ENCODE data around the gene CFAP97D2. TPM values are rescaled to one million over a fixed set of nuclear protein-coding genes. Genes with fewer than 3 reads are reported as not detected.

Gene CFAP97D2
- total and polyA plus RNA-seq, 10 donors, result 0.05 TPM; not detected in 9

DNA sequence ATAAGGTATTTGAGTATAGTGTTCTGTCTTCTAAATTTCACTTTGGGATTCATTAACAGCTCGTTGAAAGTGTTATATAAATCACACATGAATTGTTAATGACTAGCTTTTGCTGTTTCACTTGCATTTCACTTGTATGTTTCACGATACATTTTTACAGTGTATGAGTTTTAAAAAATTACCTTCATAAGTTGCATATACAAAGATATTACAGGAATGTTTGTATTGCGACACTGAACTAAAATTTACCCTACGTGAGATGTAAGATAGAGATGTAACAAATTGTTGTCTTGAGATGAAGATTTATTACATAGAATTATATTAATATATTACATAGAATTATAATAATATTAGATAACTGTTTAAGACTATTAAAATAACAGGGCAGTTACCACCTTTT lies 57.2 kb downstream of the CFAP97D2 start:
- no peaks in the 10 kb centered on the region for H3K9me3 ChIP-seq
- H3K4me1 ChIP-seq, result peaks cover 3 to 38% (median 24%) of the 10 kb centered on the region in 6 donors
- H3K27ac ChIP-seq, result no peak overlapping the region
- no peak for DNase-seq
- intact Hi-C loops (cut with DNase I; ENCODE audit: low total_unique reads), result no loop called here
- 76 to 85% (median 79%) methylated on average over 4 of the region's 4 CpGs for WGBS, 5 donors
- H3K27me3 ChIP-seq (replicated peaks in 1 of 7), result no peaks in the 10 kb centered on the region
- peaks cover 0 to 48% (median 46%) of the 10 kb centered on the region in 6 donors for H3K36me3 ChIP-seq
- TF ChIP-seq POLR2A (IDR thresholded peaks at IDR 0.05), result no peak
- TF ChIP-seq, protein P1, sequence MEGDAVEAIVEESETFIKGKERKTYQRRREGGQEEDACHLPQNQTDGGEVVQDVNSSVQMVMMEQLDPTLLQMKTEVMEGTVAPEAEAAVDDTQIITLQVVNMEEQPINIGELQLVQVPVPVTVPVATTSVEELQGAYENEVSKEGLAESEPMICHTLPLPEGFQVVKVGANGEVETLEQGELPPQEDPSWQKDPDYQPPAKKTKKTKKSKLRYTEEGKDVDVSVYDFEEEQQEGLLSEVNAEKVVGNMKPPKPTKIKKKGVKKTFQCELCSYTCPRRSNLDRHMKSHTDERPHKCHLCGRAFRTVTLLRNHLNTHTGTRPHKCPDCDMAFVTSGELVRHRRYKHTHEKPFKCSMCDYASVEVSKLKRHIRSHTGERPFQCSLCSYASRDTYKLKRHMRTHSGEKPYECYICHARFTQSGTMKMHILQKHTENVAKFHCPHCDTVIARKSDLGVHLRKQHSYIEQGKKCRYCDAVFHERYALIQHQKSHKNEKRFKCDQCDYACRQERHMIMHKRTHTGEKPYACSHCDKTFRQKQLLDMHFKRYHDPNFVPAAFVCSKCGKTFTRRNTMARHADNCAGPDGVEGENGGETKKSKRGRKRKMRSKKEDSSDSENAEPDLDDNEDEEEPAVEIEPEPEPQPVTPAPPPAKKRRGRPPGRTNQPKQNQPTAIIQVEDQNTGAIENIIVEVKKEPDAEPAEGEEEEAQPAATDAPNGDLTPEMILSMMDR (IDR thresholded peaks at IDR 0.05 in 8 of 11, conservative IDR thresholded peaks at IDR 0.05 in 3 of 11), result no peak
- no peak for TF ChIP-seq POLR2AphosphoS5 (IDR thresholded peaks at IDR 0.05)
- peak overlapping the region in 5 of 8 donors; percentile 85 to 96 (median 93) for H3K4me3 ChIP-seq

DNA sequence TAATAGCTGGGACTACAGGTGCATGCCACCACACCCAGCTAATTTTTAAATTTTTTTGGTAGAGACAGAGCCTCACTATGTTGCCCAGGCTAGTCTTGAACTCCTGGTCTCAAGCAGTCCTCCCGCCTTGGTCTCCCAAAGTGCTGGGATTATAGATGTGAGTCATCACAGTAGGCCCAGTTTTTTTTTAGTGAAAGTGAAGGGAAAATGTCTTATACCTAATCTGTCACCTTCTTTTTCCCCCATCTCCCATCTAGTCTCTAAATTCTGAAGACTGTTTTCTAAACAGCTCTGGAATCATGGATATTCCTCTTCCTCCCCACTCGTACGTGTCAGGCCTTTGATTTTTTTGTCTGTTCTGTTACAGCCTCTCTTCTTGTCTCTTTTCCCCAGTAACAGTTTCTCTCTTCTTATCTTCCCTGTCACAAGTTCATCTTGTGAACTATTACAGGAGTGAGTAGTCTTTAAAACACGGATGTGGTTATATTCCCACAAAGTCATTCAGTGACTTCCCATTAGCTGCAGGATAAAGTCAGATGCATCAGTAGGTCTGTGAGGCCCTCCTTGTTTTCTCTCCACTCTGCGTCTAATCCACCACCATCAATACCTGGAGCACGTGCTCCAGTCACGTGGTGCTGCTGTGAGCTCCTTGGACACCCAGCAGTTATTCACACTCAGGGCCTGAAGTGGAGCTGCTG lies 58.5 kb downstream of the CFAP97D2 start:
- no peak overlapping the region for H3K27ac ChIP-seq
- no peaks in the 10 kb centered on the region for H3K27me3 ChIP-seq (replicated peaks in 1 of 7)
- H3K36me3 ChIP-seq, result peaks cover 0 to 62% (median 59%) of the 10 kb centered on the region in 6 donors
- TF ChIP-seq, protein P1 (IDR thresholded peaks at IDR 0.05 in 8 of 11, conservative IDR thresholded peaks at IDR 0.05 in 3 of 11), result no peak
- TF ChIP-seq POLR2AphosphoS5 (IDR thresholded peaks at IDR 0.05), result no peak
- no peak for TF ChIP-seq POLR2A (IDR thresholded peaks at IDR 0.05)
- WGBS, 5 donors, result 78 to 96% (median 93%) methylated on average over 7 of the region's 7 CpGs
- no peak for DNase-seq
- peaks cover 3 to 38% (median 24%) of the 10 kb centered on the region in 6 donors for H3K4me1 ChIP-seq
- H3K9me3 ChIP-seq, result no peaks in the 10 kb centered on the region
- intact Hi-C loops (cut with DNase I; ENCODE audit: low total_unique reads), result no loop called here
- no peak overlapping the region for H3K4me3 ChIP-seq

DNA sequence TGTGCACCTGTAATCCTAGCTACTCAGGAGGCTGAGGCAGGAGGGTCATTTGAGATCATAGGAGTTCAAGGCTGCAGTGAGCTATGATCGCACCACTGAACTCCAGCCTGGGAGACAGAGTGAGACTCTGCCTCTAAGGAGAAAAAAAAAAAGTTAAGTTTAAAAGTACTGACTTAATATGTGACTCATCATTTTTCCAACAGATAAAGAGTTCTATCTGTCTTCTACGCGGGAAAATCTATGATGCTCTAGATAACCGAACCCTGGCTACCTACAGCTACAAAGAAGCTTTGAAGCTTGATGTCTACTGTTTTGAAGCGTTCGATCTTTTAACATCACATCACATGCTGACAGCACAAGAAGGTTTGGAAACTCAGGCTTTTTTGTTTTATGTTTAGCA lies 62.9 kb downstream of the CFAP97D2 start:
- no peak for TF ChIP-seq POLR2AphosphoS5 (IDR thresholded peaks at IDR 0.05)
- no peak for TF ChIP-seq POLR2A (IDR thresholded peaks at IDR 0.05)
- TF ChIP-seq, protein P1 (IDR thresholded peaks at IDR 0.05 in 8 of 11, conservative IDR thresholded peaks at IDR 0.05 in 3 of 11), result no peak
- Histone ChIP-seq H3K36me3 (peaks cover 13 to 100% (median 100%) of the 10 kb centered on the region in 6 donors), H3K27me3 (replicated peaks in 1 of 7) (no peaks in the 10 kb centered on the region), H3K4me1 (peaks cover 0 to 7% (median under 1%) of the 10 kb centered on the region in 6 donors), H3K9me3 (no peaks in the 10 kb centered on the region), H3K4me3 (no peak overlapping the region), H3K27ac (no peak overlapping the region)
- no peak for DNase-seq
- intact Hi-C loops (cut with DNase I; ENCODE audit: low total_unique reads), result no loop called here
- WGBS, 5 donors, result 92 to 96% (median 93%) methylated on average over 6 of the region's 6 CpGs

DNA sequence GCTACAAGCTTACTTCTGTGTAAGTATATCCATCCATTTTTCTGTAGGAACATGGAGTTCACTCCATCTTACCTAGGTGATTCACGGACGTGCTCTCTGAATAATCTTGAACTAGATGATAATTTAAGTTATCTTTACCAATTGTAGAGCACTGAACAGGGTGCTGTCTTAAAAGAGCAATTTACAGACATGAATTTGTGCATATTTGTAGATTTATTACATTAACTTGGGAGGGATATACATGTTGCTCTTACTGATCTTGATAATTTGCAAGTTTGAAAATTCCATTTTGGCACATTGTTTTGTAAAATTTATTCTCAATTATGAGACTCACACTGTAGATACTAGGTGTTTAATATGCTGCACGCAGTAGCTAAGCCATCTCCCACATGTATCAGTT lies 64.9 kb downstream of the CFAP97D2 start:
- H3K9me3 ChIP-seq, result no peaks in the 10 kb centered on the region
- H3K4me1 ChIP-seq, result no peaks in the 10 kb centered on the region
- H3K27ac ChIP-seq, result no peak overlapping the region
- no peak for TF ChIP-seq POLR2AphosphoS5 (IDR thresholded peaks at IDR 0.05)
- TF ChIP-seq POLR2A (IDR thresholded peaks at IDR 0.05), result no peak
- TF ChIP-seq, protein P1 (IDR thresholded peaks at IDR 0.05 in 8 of 11, conservative IDR thresholded peaks at IDR 0.05 in 3 of 11), result no peak
- H3K36me3 ChIP-seq, result peaks cover 13 to 100% (median 100%) of the 10 kb centered on the region in 6 donors
- WGBS, 5 donors, result 94 to 98% (median 97%) methylated on average over 3 of the region's 3 CpGs
- no peak for DNase-seq
- intact Hi-C loops (cut with DNase I; ENCODE audit: low total_unique reads), result no loop called here
- H3K27me3 ChIP-seq (replicated peaks in 1 of 7), result no peaks in the 10 kb centered on the region
- H3K4me3 ChIP-seq, result no peak overlapping the region
